Peyer's patch (tissue), 4 donors: Measurements from ENCODE around the gene DMRT1. TPM values are rescaled to one million over a fixed set of nuclear protein-coding genes. Genes with fewer than 3 reads are reported as not detected.

Source experiments
- DNase-seq, 3 donors: peaks; one replicate each; pipeline ENCODE4 v3.0.0-alpha.2; 2017 to 2019
- H3K27ac ChIP-seq, 4 donors: fragments of 200-600 bp; sonication (generic); one replicate each; pipeline ENCODE4 v1.5.1; 2016 to 2019
- H3K27me3 ChIP-seq, 2 donors: fragments of 200-600 bp; sonication (generic); one replicate each; pipeline ENCODE4 v1.5.1; 2019
- H3K36me3 ChIP-seq, 3 donors: fragments of 200-600 bp; sonication (generic); one replicate each; pipeline ENCODE4 v1.5.1; 2016 to 2019
- H3K4me1 ChIP-seq, 4 donors: fragments of 200-600 bp; sonication (generic); one replicate each; pipeline ENCODE4 v1.5.1; 2016 to 2019
- H3K4me3 ChIP-seq, 4 donors: fragments of 200-600 bp; sonication (generic); 1 replicate in 3 of 4; 2 replicates in 1 of 4; pipeline ENCODE4 v1.5.1; 2016 to 2019; ENCODE audit warnings: mild to moderate bottlenecking in 1 of 4
- H3K9me3 ChIP-seq, 4 donors: fragments of 200-600 bp; sonication (generic); one replicate each; pipeline ENCODE4 v1.5.1; 2016 to 2019; ENCODE audit warnings: mild to moderate bottlenecking in 1 of 4
- POLR2A ChIP-seq, 2 donors: fragments of 450-650 bp; IDR thresholded peaks; one replicate each; pipeline ENCODE4 v1.5.1; 2017; ENCODE audit warnings: antibody characterized with exemption in 2 of 2, mild to moderate bottlenecking in 2 of 2, moderate library complexity in 2 of 2
- total RNA-seq, 4 donors: library from RNA; depleted of rRNA; stranded (reverse); fragments of >200 nt; gene quantifications; one replicate each; pipeline ENCODE4 v1.1.0, GENCODE V29; 2016
- TF ChIP-seq, protein P1 (sequence below), 6 experiments: fragments of 450-650 bp in 4 of 6; fragments of 200-600 bp in 2 of 6; sonication (generic) in 1 of 6; IDR thresholded peaks; one replicate each; pipeline ENCODE4 v1.5.1; 2017 to 2019; ENCODE audit warnings: antibody characterized with exemption in 6 of 6, mild to moderate bottlenecking in 3 of 6, moderate library complexity in 1 of 6

The DMRT1 gene
- total RNA-seq, 4 donors from 2014 or later: not detected

DNA sequence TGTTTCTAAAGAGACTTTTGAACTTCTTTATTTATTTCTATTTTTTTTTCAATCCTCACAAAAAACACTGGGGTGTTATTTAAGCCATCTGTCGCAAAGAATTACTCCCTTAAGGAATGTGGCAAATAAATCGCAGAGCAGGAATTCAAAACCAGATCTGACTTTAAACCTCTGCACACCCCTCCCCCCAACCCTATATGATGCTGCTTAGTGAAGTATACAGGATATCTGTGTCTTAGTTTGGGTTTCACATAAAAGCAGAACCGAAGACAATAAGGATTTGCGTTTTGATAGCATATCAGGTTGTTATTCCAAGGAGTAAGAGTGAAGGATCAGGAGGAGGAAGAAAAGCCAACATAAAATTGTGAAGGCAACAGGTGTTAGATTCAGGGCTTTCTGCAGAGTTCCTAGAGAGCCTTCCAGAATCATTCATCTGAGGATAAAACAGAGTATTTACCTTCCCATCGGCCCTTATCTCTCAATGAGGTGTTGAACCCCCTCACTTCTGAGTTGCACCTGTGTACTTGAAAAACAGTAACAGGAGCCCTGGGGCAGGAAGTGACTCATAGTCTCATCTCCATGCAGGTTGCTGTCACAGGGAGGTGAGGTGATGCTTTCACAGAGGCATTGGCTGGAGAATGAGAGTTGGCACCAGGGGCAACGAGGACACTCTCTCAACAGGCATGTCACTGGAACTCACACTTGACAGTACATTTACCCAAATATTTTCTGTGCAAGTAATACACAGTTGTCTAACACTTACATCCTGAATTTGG lies 101.5 kb downstream of the DMRT1 start:
- no peak overlapping the region for H3K27ac ChIP-seq
- TF ChIP-seq POLR2A (IDR thresholded peaks at IDR 0.05): no peak
- TF ChIP-seq, protein P1, sequence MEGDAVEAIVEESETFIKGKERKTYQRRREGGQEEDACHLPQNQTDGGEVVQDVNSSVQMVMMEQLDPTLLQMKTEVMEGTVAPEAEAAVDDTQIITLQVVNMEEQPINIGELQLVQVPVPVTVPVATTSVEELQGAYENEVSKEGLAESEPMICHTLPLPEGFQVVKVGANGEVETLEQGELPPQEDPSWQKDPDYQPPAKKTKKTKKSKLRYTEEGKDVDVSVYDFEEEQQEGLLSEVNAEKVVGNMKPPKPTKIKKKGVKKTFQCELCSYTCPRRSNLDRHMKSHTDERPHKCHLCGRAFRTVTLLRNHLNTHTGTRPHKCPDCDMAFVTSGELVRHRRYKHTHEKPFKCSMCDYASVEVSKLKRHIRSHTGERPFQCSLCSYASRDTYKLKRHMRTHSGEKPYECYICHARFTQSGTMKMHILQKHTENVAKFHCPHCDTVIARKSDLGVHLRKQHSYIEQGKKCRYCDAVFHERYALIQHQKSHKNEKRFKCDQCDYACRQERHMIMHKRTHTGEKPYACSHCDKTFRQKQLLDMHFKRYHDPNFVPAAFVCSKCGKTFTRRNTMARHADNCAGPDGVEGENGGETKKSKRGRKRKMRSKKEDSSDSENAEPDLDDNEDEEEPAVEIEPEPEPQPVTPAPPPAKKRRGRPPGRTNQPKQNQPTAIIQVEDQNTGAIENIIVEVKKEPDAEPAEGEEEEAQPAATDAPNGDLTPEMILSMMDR (IDR thresholded peaks at IDR 0.05): no peak
- H3K27me3 ChIP-seq: no peaks in the 10 kb centered on the region
- no peak for DNase-seq
- H3K4me3 ChIP-seq: no peak overlapping the region
- H3K4me1 ChIP-seq: no peaks in the 10 kb centered on the region
- no peaks in the 10 kb centered on the region for H3K36me3 ChIP-seq
- no peaks in the 10 kb centered on the region for H3K9me3 ChIP-seq

DNA sequence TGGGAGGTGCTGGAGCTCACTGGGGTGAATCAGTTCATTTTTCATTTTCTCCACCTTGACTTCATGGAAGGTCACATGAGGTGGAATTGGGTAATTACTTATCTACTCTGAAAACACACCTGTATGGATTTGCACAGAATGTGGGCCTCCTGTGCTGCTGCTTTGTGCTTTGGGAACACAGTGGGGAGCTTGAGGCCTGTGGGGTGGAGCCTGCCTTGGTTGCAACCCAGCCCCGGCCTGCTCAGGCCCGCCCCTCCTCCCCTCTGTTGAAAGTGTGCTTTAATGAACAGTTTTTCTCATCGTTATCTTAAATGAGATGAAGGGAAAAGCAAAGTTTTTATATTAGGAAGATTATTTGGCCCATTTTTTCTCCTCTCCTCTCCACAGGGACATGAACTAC lies 106.5 kb downstream of the DMRT1 start:
- Histone ChIP-seq H3K4me1 (no peaks in the 10 kb centered on the region), H3K4me3 (no peak overlapping the region), H3K9me3 (no peaks in the 10 kb centered on the region), H3K27ac (no peak overlapping the region), H3K36me3 (no peaks in the 10 kb centered on the region), H3K27me3 (no peaks in the 10 kb centered on the region)
- TF ChIP-seq, protein P1 (IDR thresholded peaks at IDR 0.05): no peak
- TF ChIP-seq POLR2A (IDR thresholded peaks at IDR 0.05): no peak
- no peak for DNase-seq

DNA sequence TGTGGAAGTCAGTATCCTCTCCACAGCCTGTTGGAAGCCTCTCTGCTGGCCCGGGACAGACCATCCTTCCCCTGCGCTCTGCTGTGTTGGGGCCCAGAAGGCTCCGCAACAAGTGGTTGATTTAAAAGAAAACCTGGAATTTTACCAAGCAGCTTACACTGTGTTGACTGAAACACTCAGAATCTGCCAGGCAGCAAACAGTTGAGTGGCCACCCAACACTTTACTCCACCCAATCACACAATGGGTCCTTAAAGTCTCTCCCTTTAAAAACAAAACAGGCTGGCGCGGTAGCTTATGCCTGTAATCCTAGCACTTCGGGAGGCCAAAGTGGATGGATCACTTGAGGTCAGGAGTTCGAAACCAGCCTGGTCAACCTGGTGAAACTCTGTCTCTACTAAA lies 107.0 kb downstream of the DMRT1 start:
- no peak for DNase-seq
- Histone ChIP-seq H3K4me3 (no peak overlapping the region), H3K9me3 (no peaks in the 10 kb centered on the region), H3K4me1 (no peaks in the 10 kb centered on the region), H3K27me3 (no peaks in the 10 kb centered on the region), H3K36me3 (no peaks in the 10 kb centered on the region), H3K27ac (no peak overlapping the region)
- TF ChIP-seq, protein P1 (IDR thresholded peaks at IDR 0.05): no peak
- no peak for TF ChIP-seq POLR2A (IDR thresholded peaks at IDR 0.05)

DNA sequence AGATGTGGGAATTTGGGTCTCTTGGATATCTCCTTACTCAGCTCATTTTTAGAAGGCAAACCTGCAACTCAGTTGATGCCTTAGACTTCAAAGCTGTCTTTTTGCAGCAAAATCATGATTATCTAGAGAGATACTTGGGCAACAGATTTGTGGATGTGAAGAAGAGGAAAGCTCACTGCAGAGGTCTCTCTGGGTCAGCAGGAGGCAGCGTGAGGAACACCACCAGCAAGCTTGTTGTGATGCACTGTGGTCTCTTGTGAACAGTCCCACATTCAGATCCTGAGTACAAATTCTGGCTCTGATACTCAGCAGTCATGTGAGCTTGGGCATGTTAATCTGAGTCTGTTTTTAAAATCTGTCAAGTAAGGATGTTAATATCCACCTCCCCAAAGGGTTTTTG lies 108.6 kb downstream of the DMRT1 start:
- H3K4me3 ChIP-seq: no peak overlapping the region
- no peak for TF ChIP-seq POLR2A (IDR thresholded peaks at IDR 0.05)
- H3K27me3 ChIP-seq: no peaks in the 10 kb centered on the region
- H3K4me1 ChIP-seq: no peaks in the 10 kb centered on the region
- DNase-seq: no peak
- H3K27ac ChIP-seq: no peak overlapping the region
- no peaks in the 10 kb centered on the region for H3K36me3 ChIP-seq
- no peaks in the 10 kb centered on the region for H3K9me3 ChIP-seq

DNA sequence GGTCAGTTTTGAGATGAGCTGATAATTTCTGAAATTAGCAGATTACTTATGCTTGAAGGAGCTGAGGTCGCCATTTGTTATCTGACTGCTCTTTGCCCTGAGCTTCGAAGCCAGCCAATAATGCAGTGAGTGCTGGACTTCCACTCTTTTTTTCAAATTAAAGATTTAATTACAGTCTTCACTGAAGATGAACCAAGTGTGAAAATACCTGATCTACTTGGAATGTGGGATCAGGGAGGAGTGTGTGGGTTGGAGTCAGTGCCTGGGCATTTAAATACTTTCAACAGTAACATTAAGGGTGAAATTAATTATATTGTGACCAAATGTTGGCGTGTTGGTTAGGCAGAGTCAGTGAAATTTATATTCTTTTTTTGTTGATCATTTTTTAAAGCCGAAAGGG lies 111.0 kb downstream of the DMRT1 start:
- TF ChIP-seq POLR2A (IDR thresholded peaks at IDR 0.05): no peak
- TF ChIP-seq, protein P1 (IDR thresholded peaks at IDR 0.05): no peak
- no peaks in the 10 kb centered on the region for H3K4me1 ChIP-seq
- H3K27me3 ChIP-seq: no peaks in the 10 kb centered on the region

DNA sequence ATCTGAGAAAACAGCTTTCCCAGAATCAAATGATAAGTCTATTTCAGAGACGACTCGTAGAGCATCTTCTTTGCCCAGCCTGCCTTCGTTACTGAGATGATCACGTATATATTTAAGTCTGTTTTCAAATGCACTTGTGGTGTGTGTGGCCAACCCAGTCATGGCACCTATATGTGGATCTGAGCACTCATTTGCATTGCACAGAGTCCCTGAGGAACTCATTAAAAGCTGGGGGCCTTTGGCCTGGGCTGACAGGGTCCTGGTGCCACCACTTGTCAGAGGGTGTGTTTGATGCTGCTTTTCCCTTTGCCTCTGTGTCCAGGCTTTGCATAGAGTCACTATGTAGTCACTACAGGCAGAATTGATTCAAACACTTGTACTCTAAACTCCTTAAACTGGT lies 117.6 kb downstream of the DMRT1 start:
- Histone ChIP-seq H3K36me3 (no peaks in the 10 kb centered on the region), H3K4me1 (no peaks in the 10 kb centered on the region), H3K4me3 (no peak overlapping the region), H3K27ac (no peak overlapping the region), H3K9me3 (no peaks in the 10 kb centered on the region), H3K27me3 (no peaks in the 10 kb centered on the region)
- DNase-seq: no peak
- no peak for TF ChIP-seq POLR2A (IDR thresholded peaks at IDR 0.05)
- TF ChIP-seq, protein P1 (IDR thresholded peaks at IDR 0.05): no peak

More for the DNA sequence above, 111.0 kb downstream of the DMRT1 start:
- Histone ChIP-seq H3K4me3 (no peak overlapping the region), H3K27ac (no peak overlapping the region), H3K9me3 (no peaks in the 10 kb centered on the region), H3K36me3 (no peaks in the 10 kb centered on the region)
- no peak for DNase-seq
